Activated CD4-positive, CD25-positive, alpha-beta regulatory T cell treated with anti-CD3 and anti-CD28 coated beads, Interleukin-2, amount 50 U/mL, for 24 hours (primary cell): Measurements from ENCODE around the gene EVC.

Experiments
- ATAC-seq, 2 donors: fragments of 150-1000 bp; cut with Tn5 transposase; one replicate each; pipeline ENCODE4 v1.10.0; 2021; ENCODE audit warnings: mild to moderate bottlenecking in 1 of 2, moderate library complexity in 1 of 2

Gene EVC

GRCh38 chr4:5732158-5732557, 21.2 kb downstream of the EVC start:
- ATAC-seq = no peak

- no peak for ATAC-seq
These were observed 23.9 kb downstream of the EVC start for GRCh38 chr4:5734853-5735252.

GRCh38 chr4:5735463-5735862, 24.5 kb downstream of the EVC start:
- no peak for ATAC-seq

GRCh38 chr4:5738061-5738460, 27.1 kb downstream of the EVC start:
- no peak for ATAC-seq

GRCh38 chr4:5742388-5742787, 31.4 kb downstream of the EVC start:
- ATAC-seq = no peak

GRCh38 chr4:5742968-5743367, 32.0 kb downstream of the EVC start:
- ATAC-seq = no peak

- ATAC-seq = no peak
These were observed 35.2 kb downstream of the EVC start for GRCh38 chr4:5746250-5746649.

GRCh38 chr4:5746829-5747737, 36.1 kb downstream of the EVC start:
- ATAC-seq = no peak

- no peak for ATAC-seq
These were observed 36.9 kb downstream of the EVC start for GRCh38 chr4:5747738-5748375.

- no peak for ATAC-seq
These were observed 38.6 kb downstream of the EVC start for GRCh38 chr4:5749568-5749967.

GRCh38 chr4:5750052-5750945, 39.3 kb downstream of the EVC start:
- ATAC-seq = no peak

- ATAC-seq = no peak
These were observed 40.1 kb downstream of the EVC start for GRCh38 chr4:5750946-5751665.

- ATAC-seq = no peak
These were observed 40.8 kb downstream of the EVC start for GRCh38 chr4:5751666-5752375.

- ATAC-seq = no peak
These were observed 41.6 kb downstream of the EVC start for GRCh38 chr4:5752376-5753184.

GRCh38 chr4:5753366-5753765, 42.4 kb downstream of the EVC start:
- ATAC-seq = no peak

GRCh38 chr4:5753766-5754528, 42.9 kb downstream of the EVC start:
- no peak for ATAC-seq

- ATAC-seq = no peak
These were observed 43.5 kb downstream of the EVC start for GRCh38 chr4:5754529-5754881.

GRCh38 chr4:5755161-5755560, 44.2 kb downstream of the EVC start:
- ATAC-seq = no peak

- ATAC-seq = no peak
These were observed 44.7 kb downstream of the EVC start for GRCh38 chr4:5755679-5756078.

GRCh38 chr4:5756271-5756670, 45.3 kb downstream of the EVC start:
- no peak for ATAC-seq
